Stimulated activated naive CD8-positive, alpha-beta T cell treated with anti-CD3 and anti-CD28 coated beads, Interleukin-15, amount 100 ng/mL, for 72 hours (primary cell): Measurements from ENCODE around the gene UBTF.

ENCODE experiments used
- ATAC-seq: fragments of 150-1000 bp; cut with Tn5 transposase; 2 replicates; pipeline ENCODE4 v1.10.0; 2021; ENCODE audit warnings: mild to moderate bottlenecking, moderate library complexity
- DNase-seq, 2 donors: peaks; one replicate each; pipeline ENCODE4 v3.0.0; 2021 to 2022
- H3K27ac Mint-ChIP-seq, 2 donors: one replicate each; pipeline ENCODE4 v1.8.0; 2022; ENCODE audit warnings: mild to moderate bottlenecking in 2 of 2, mixed read lengths in 2 of 2, moderate library complexity in 2 of 2
- H3K27me3 Mint-ChIP-seq: one replicate; pipeline ENCODE4 v1.8.0; 2022; ENCODE audit warnings: mixed read lengths
- H3K4me1 Mint-ChIP-seq: one replicate; pipeline ENCODE4 v1.8.0; 2022; ENCODE audit warnings: mild to moderate bottlenecking, mixed read lengths
- H3K4me3 Mint-ChIP-seq, 2 donors: one replicate each; pipeline ENCODE4 v1.8.0; 2022; ENCODE audit warnings: mild to moderate bottlenecking in 2 of 2, mixed read lengths in 2 of 2, moderate library complexity in 1 of 2
- H3K9me3 Mint-ChIP-seq, 2 donors: one replicate each; pipeline ENCODE4 v1.8.0; 2022; ENCODE audit warnings: mixed read lengths in 2 of 2

UBTF gene

GRCh38 chr17:44178133-44178532, 41.3 kb downstream of the UBTF start:
- H3K9me3 Mint-ChIP-seq, result no peaks in the 10 kb centered on the region
- H3K4me3 Mint-ChIP-seq, result no peak overlapping the region
- DNase-seq (no peak), ATAC-seq (no peak)
- H3K27ac Mint-ChIP-seq, result no peak overlapping the region
- peaks cover 5% of the 10 kb centered on the region for H3K4me1 Mint-ChIP-seq
- no peaks in the 10 kb centered on the region for H3K27me3 Mint-ChIP-seq

GRCh38 chr17:44177640-44178039, 41.8 kb downstream of the UBTF start:
- no peaks in the 10 kb centered on the region for H3K27me3 Mint-ChIP-seq
- no peak for DNase-seq
- H3K27ac Mint-ChIP-seq, result peak overlapping the region in 1 of 2 donors; percentile 57
- H3K9me3 Mint-ChIP-seq, result no peaks in the 10 kb centered on the region
- H3K4me3 Mint-ChIP-seq, result no peak overlapping the region
- peaks cover 5% of the 10 kb centered on the region for H3K4me1 Mint-ChIP-seq
- peak; percentile 28 for ATAC-seq

GRCh38 chr17:44176671-44177501, 42.6 kb downstream of the UBTF start:
- no peaks in the 10 kb centered on the region for H3K27me3 Mint-ChIP-seq
- H3K9me3 Mint-ChIP-seq, result no peaks in the 10 kb centered on the region
- ATAC-seq, result peak; percentile 35
- peak overlapping the region in 1 of 2 donors; percentile 92 for H3K27ac Mint-ChIP-seq
- no peak for DNase-seq
- H3K4me1 Mint-ChIP-seq, result peaks cover 5% of the 10 kb centered on the region
- no peak overlapping the region for H3K4me3 Mint-ChIP-seq

DNA sequence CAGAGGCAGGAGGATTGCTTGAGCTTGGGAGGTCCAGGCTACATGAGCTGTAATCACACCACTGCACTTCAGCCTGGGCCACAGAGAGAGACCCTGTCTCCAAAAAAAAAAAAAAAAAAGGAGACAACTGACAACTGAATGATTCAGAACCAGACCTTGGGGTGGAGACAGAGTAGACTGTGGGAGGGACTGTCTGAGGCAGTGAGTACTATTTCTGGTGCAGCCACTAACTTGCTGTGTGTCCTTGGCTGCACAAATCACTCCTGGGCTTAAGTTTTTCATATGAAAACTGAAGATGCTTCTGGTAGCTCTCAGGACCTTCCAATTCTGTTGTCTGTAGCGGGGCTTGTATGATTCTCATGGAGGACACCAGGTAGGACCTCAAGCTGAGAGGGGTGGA, 43.2 kb downstream of the UBTF start:
- ATAC-seq (peak; percentile 23), DNase-seq (no peak)
- Mint-ChIP-seq H3K4me1 (peaks cover 5% of the 10 kb centered on the region), H3K4me3 (no peak overlapping the region), H3K9me3 (no peaks in the 10 kb centered on the region), H3K27ac (no peak overlapping the region), H3K27me3 (no peaks in the 10 kb centered on the region)

DNA sequence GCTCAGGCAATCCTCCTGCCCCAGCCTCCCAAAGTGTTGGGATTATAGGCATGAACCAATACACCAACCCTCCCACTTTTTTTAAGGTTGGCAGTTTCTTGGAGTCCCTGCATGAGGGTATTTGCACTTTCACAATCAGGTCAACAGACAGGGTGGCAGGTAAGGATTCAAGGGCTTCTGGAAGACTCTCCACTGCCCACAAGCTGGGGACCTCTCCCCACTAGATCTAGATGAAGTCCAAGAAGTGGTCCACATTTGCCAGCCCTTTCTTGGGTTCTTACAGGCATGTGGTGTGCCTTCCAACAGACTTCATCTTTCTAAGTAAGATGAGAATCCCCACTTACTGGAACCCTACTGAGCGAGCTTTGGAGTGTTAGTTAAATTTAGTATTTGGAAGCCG, 45.0 kb downstream of the UBTF start:
- H3K27ac Mint-ChIP-seq, result no peak overlapping the region
- ATAC-seq, result no peak
- DNase-seq, result no peak

DNA sequence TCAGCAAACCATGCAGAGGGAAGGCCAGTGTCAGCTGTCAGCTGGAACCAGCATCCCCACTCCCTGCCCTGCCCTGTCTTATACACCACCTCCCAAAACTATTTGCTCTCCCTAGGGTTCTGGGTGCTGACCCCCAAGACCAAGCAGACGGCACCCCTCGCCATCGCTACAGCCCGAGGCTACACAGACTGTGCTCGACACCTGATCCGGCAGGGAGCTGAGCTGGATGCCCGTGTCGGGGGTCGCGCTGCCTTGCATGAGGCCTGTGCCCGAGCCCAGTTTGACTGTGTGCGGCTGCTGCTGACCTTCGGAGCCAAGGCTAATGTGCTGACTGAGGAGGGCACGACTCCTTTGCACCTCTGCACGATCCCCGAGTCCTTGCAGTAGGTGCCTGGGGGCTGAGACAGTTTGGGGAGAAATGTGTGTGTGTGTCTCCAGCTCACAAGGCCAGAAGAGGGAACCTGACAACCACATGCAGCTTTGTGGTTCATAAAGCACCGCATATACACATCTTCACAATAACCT, 47.5 kb downstream of the UBTF start:
- DNase-seq (no peak), ATAC-seq (no peak)
- Mint-ChIP-seq H3K27ac (no peak overlapping the region), H3K4me1 (peaks cover 14% of the 10 kb centered on the region), H3K9me3 (no peaks in the 10 kb centered on the region), H3K4me3 (no peak overlapping the region), H3K27me3 (no peaks in the 10 kb centered on the region)

More for the DNA sequence above, 45.0 kb downstream of the UBTF start:
- H3K27me3 Mint-ChIP-seq, result no peaks in the 10 kb centered on the region
- H3K4me1 Mint-ChIP-seq, result peaks cover 5% of the 10 kb centered on the region
- no peaks in the 10 kb centered on the region for H3K9me3 Mint-ChIP-seq
- no peak overlapping the region for H3K4me3 Mint-ChIP-seq

GRCh38 chr17:44170499-44171201, 48.8 kb downstream of the UBTF start, which contains the start of gene ASB16:
Gene ASB16, plus strand, starts transcription at chr17:44170704. Its CDS starts 86 bp downstream, at chr17:44170790.
- peak; percentile 12 for ATAC-seq
- Mint-ChIP-seq H3K4me3 (no peak within 1 kb of the TSS), H3K27me3 (no peaks in the 10 kb centered on the region), H3K9me3 (no peaks in the 10 kb centered on the region), H3K4me1 (peaks cover 14% of the 10 kb centered on the region), H3K27ac (peak within 1 kb of the TSS in 1 of 2 donors; percentile 83)
- DNase-seq, result no peak

DNA sequence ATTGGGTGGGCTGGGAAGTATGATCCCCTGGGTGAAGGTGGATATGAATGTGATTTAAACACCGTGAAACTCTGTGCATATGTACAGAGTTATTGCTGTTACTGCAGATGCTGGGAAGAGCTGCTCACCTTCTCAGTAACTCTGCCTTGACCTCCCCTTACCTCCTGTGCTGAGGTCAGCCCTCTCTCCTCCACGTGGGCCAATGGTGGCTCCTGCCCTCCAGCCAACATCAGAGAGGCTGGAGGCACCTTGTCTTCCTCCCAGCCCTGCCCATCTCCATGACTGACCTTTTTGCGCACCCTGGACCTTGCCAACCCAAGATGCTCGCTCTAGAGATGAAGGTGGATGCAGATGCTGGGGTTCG, 49.4 kb downstream of the UBTF start:
- Mint-ChIP-seq H3K27me3 (no peaks in the 10 kb centered on the region), H3K4me3 (no peak overlapping the region), H3K27ac (no peak overlapping the region), H3K4me1 (peaks cover 14% of the 10 kb centered on the region), H3K9me3 (no peaks in the 10 kb centered on the region)
- no peak for DNase-seq
- ATAC-seq, result no peak

DNA sequence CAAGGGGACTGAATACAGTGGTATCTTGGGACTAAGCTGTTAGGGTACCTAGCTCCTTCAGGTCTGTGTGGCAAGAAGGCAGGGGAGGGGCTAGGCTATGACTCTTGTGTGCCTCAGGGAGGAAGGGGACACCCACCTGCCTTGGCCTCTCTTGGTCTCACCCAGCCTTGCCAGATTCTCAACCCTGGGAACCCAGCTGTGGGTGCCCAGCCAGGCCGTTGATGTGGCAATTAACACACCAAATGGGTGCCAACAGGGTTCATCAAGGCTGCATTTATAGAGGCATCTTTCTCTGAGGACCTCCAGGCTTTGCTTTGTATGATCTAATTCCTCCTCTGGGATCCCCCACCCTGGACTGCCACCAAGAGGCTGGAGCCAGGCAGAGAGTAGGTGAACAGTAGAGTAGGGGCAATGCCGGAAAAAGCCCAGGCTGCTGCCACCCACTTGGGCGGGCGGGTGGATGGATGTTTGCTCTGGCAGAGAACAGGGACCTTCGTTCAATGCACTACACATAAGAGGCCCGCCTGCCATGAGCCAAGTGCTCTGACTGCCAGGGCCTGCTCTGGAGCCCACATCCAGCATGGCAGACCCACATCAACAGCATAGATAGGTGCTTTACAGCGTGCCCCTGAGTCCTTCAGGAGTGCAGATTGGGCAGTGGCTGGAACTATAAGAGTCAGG, 52.2 kb downstream of the UBTF start:
- Mint-ChIP-seq H3K27me3 (no peaks in the 10 kb centered on the region), H3K9me3 (no peaks in the 10 kb centered on the region), H3K4me3 (no peak overlapping the region), H3K27ac (peak overlapping the region in 1 of 2 donors; percentile 44), H3K4me1 (peaks cover 14% of the 10 kb centered on the region)
- ATAC-seq, result no peak
- no peak for DNase-seq

DNA sequence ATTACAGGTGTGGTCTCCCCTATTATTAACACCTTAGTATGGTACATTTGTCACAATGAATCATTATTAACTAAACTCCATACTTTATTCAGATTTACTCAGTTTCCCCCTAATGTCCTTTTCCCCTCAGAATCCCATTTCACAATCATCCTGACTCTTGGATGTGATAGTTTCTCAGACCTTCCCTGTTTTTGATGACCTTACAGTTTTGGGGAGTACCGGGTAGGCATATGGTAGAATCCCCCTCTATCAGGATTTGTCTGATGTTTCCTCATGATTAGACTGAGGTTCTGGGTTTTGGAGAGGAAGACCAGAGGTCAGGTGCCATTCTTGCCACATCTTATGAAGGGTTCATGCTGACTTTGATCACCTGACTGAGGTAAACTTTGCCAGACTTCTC, 55.0 kb downstream of the UBTF start:
- DNase-seq, result no peak
- no peak overlapping the region for H3K4me3 Mint-ChIP-seq
- no peak overlapping the region for H3K27ac Mint-ChIP-seq
- H3K4me1 Mint-ChIP-seq, result peaks cover 14% of the 10 kb centered on the region
- H3K27me3 Mint-ChIP-seq, result no peaks in the 10 kb centered on the region
- H3K9me3 Mint-ChIP-seq, result no peaks in the 10 kb centered on the region
- no peak for ATAC-seq

DNA sequence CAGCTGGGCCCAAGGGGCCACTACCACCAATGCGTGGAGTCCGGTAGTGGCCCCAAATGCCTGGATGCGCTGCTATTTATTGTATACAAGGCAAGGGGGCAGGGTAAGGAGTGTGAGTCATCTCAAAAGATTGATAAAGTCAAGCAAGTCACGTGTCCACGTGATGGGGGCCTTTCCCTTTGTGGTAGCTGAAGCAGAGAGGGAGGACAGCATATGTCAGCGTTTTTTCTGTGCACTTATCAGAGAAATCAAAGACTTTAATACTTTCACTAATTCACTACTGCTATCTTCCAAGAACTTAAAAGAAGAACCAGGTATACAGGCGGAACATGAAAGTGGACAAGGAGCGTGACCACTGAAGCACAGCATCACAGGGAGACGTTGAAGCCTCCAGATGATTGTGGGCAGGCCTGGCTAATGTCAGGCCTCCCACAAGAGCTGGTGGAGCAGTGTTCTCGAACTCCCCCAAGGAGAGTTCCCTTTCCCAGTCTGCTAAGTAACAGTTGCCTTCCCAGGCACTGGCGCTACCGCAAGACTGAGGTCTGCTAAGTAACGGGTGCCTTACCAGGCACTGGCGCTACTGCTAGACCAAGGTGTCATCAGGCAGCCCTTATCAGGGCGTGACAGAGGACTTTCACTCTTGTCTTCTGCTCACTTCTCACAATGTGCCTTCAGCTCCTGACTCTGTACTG, 59.8 kb downstream of the UBTF start:
- Mint-ChIP-seq H3K4me1 (no peaks in the 10 kb centered on the region), H3K27ac (no peak overlapping the region), H3K9me3 (no peaks in the 10 kb centered on the region), H3K4me3 (no peak overlapping the region), H3K27me3 (no peaks in the 10 kb centered on the region)
- DNase-seq, result no peak
- no peak for ATAC-seq

DNA sequence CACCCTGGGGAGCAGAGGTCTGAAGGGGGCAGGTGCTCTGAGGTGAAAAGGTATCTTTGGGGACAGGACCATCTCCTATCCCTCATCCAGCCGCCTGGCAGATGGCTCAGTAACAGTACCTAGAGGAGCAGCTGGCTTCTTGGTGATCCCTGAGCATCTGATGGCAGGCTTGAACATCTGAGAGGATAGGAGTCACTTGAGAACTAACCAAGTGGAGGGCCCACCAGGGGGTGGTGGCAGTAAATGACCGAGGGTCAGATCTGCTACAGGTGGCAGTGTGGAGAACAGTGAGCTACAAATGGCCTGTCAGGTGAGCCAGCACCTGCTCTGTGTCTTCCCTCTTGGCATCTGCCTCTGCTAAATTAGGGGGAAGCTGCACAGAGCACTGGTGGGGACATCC, 64.0 kb downstream of the UBTF start:
- DNase-seq, result no peak
- no peak for ATAC-seq
- no peaks in the 10 kb centered on the region for H3K27me3 Mint-ChIP-seq
- no peak overlapping the region for H3K27ac Mint-ChIP-seq
- no peaks in the 10 kb centered on the region for H3K4me1 Mint-ChIP-seq
- no peaks in the 10 kb centered on the region for H3K9me3 Mint-ChIP-seq
- H3K4me3 Mint-ChIP-seq, result no peak overlapping the region
